Measurements from ENCODE around the gene PLXNB2. TPM values are rescaled to one million over a fixed set of nuclear protein-coding genes. Genes with fewer than 3 reads are reported as not detected.

PLXNB2 gene
- total and polyA plus RNA-seq, 8 donors: 89.3 to 216 (median 128) TPM

GRCh38 chr22:50311606-50312351, 4.3 kb upstream of the PLXNB2 start:
- Histone ChIP-seq H3K36me3 (no peaks in the 10 kb centered on the region), H3K9me3 (no peaks in the 10 kb centered on the region), H3K4me3 (no peak overlapping the region), H3K27ac (no peak overlapping the region), H3K4me1 (no peaks in the 10 kb centered on the region), H3K27me3 (no peaks in the 10 kb centered on the region)
- intact Hi-C loops (cut with DNase I): no loop called here
- FAIRE-seq (no peak), ATAC-seq (no peak), DNase-seq (peak in 2 of 6 donors; percentile 36 to 55)
- TF ChIP-seq, protein P1, sequence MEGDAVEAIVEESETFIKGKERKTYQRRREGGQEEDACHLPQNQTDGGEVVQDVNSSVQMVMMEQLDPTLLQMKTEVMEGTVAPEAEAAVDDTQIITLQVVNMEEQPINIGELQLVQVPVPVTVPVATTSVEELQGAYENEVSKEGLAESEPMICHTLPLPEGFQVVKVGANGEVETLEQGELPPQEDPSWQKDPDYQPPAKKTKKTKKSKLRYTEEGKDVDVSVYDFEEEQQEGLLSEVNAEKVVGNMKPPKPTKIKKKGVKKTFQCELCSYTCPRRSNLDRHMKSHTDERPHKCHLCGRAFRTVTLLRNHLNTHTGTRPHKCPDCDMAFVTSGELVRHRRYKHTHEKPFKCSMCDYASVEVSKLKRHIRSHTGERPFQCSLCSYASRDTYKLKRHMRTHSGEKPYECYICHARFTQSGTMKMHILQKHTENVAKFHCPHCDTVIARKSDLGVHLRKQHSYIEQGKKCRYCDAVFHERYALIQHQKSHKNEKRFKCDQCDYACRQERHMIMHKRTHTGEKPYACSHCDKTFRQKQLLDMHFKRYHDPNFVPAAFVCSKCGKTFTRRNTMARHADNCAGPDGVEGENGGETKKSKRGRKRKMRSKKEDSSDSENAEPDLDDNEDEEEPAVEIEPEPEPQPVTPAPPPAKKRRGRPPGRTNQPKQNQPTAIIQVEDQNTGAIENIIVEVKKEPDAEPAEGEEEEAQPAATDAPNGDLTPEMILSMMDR (IDR thresholded peaks at IDR 0.05): no peak
- WGBS, 2 donors: 89 to 93% methylated on average over 22 to 23 of the region's 23 CpGs

DNA sequence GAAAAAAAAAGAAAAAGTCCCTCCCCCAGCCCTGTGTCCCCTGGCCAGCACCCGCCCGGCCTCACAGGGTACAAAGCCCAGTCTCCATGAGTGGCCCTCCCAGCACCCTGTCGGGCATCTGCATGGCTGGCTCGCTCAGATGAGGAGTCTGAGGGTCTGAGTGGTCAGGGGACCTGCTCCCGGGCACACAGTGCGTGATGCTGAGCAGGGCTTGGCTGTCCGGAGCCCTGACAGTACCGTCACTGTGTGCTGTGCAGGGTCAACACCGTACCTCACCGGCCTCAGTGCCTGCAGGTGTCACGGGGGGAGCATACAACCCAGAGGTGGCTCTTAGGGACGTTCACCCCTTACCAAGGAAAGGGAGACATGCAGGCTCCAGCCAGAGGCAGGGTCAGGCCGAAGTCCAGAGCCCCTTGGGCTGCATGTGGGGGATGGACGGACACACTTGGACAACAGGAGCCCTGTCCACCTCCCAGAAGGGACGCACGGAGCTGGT, 3.6 kb upstream of the PLXNB2 start:
- H3K36me3 ChIP-seq: no peaks in the 10 kb centered on the region
- no peak for ATAC-seq
- H3K27me3 ChIP-seq: no peaks in the 10 kb centered on the region
- DNase-seq: peak in 1 of 6 donors; percentile 29
- TF ChIP-seq, protein P1 (IDR thresholded peaks at IDR 0.05): no peak
- WGBS, 2 donors: 90 to 91% methylated on average over 16 of the region's 16 CpGs
- H3K27ac ChIP-seq: no peak overlapping the region
- no peaks in the 10 kb centered on the region for H3K9me3 ChIP-seq
- no peak for FAIRE-seq
- intact Hi-C loops (cut with DNase I): no loop called here
- no peaks in the 10 kb centered on the region for H3K4me1 ChIP-seq
- H3K4me3 ChIP-seq: no peak overlapping the region

GRCh38 chr22:50310031-50310722, 2.7 kb upstream of the PLXNB2 start:
- no peaks in the 10 kb centered on the region for H3K9me3 ChIP-seq
- DNase-seq: peak in 1 of 6 donors; percentile 27
- ATAC-seq: no peak
- intact Hi-C loops (cut with DNase I): no loop called here
- no peaks in the 10 kb centered on the region for H3K27me3 ChIP-seq
- 89 to 91% methylated on average over 21 of the region's 21 CpGs for WGBS, 2 donors
- no peaks in the 10 kb centered on the region for H3K36me3 ChIP-seq
- no peak for FAIRE-seq
- TF ChIP-seq, protein P1 (IDR thresholded peaks at IDR 0.05): no peak
- H3K27ac ChIP-seq: no peak overlapping the region
- no peak overlapping the region for H3K4me3 ChIP-seq
- H3K4me1 ChIP-seq: peaks cover 3 to 6% (median 4%) of the 10 kb centered on the region in 3 donors

GRCh38 chr22:50309601-50309991, 2.1 kb upstream of the PLXNB2 start:
- Histone ChIP-seq H3K27me3 (no peaks in the 10 kb centered on the region), H3K27ac (no peak overlapping the region), H3K36me3 (no peaks in the 10 kb centered on the region), H3K4me3 (no peak overlapping the region), H3K4me1 (peaks cover 9 to 10% (median 9%) of the 10 kb centered on the region in 3 donors), H3K9me3 (no peaks in the 10 kb centered on the region)
- 81 to 84% methylated on average over 7 of the region's 7 CpGs for WGBS, 2 donors
- intact Hi-C loops (cut with DNase I): no loop called here
- DNase-seq: peak in 1 of 6 donors; percentile 30
- no peak for FAIRE-seq
- no peak for ATAC-seq
- TF ChIP-seq, protein P1 (IDR thresholded peaks at IDR 0.05): no peak
